Lung (tissue), 12 donors: ENCODE data around the gene DECR2. TPM values are rescaled to one million over a fixed set of nuclear protein-coding genes. Genes with fewer than 3 reads are reported as not detected.

Source experiments
- ATAC-seq: fragments of 200-7000 bp; cut with Tn5 transposase; one replicate; pipeline ENCODE4 v1.9.1; 2020; ENCODE audit warnings: moderate number of reproducible peaks; ENCODE audit not compliant: insufficient read depth, low FRiP score
- DNase-seq, 3 donors: peaks; one replicate each; pipeline ENCODE4 v3.0.0-alpha.2; 2013 to 2017
- H3K27ac ChIP-seq, 2 donors: one replicate each; pipeline ENCODE4 v1.5.1; 2013; ENCODE audit warnings: mild to moderate bottlenecking in 2 of 2, moderate library complexity in 2 of 2, control low read depth in 1 of 2, inconsistent platforms in 1 of 2, low read depth in 1 of 2, low read length in 1 of 2
- H3K27me3 ChIP-seq, 3 donors: one replicate each; pipeline ENCODE4 v1.5.1; 2013; ENCODE audit warnings: low read length in 2 of 3; ENCODE audit not compliant: control insufficient read depth in 3 of 3, insufficient read depth in 3 of 3
- H3K36me3 ChIP-seq, 4 donors: one replicate each; pipeline ENCODE4 v1.5.1; 2013; ENCODE audit warnings: low read length in 4 of 4, mild to moderate bottlenecking in 1 of 4, moderate library complexity in 1 of 4; ENCODE audit not compliant: control insufficient read depth in 4 of 4, insufficient read depth in 4 of 4
- H3K4me1 ChIP-seq, 5 donors: one replicate each; pipeline ENCODE4 v1.5.1; 2013; ENCODE audit warnings: low read length in 5 of 5, mild to moderate bottlenecking in 2 of 5, moderate library complexity in 1 of 5; ENCODE audit not compliant: control insufficient read depth in 5 of 5, insufficient read depth in 5 of 5
- H3K4me3 ChIP-seq: one replicate; pipeline ENCODE4 v1.5.1; 2013; ENCODE audit warnings: mild to moderate bottlenecking, control low read depth, moderate library complexity
- H3K9ac ChIP-seq, 2 donors: one replicate each; pipeline ENCODE4 v1.5.1; 2013; ENCODE audit warnings: low read length in 2 of 2, control low read depth in 1 of 2; ENCODE audit not compliant: insufficient read depth in 1 of 2
- H3K9me3 ChIP-seq, 4 donors: one replicate each; pipeline ENCODE4 v1.5.1; 2013; ENCODE audit warnings: low read length in 3 of 4, mild to moderate bottlenecking in 1 of 4, moderate library complexity in 1 of 4; ENCODE audit not compliant: control insufficient read depth in 4 of 4, insufficient read depth in 3 of 4
- CTCF ChIP-seq: IDR thresholded peaks from 2 replicates; pipeline ENCODE4 v1.5.1; 2012; ENCODE audit warnings: mild to moderate bottlenecking; ENCODE audit errors: control extremely low read depth, extremely low read depth
- WGBS, 2 donors: extraction: QIAGEN DNeasy Blood & Tissue Kit; methylation state at CpG; one replicate each; pipeline ENCODE4 v1.1.7; 2013; 5-methylcytosine and 5-hydroxymethylcytosine counted together
- polyA plus RNA-seq, 2 donors: library from polyadenylated mRNA; stranded (reverse); fragments of 200-250 nt; gene quantifications; one replicate each; pipeline ENCODE4 v1.2.1, GENCODE V29; 2013
- total RNA-seq, 2 donors: library from RNA; depleted of rRNA in 1 of 2; stranded (reverse); fragments of >200 nt in 1 of 2; gene quantifications; one replicate each; pipeline ENCODE4 v1.2.1, GENCODE V29; 2014 to 2021
- donor health status: control.
- donor health status: control.
- donor health status: Bipolar disorder and iron deficiency.
- donor health status: healthy.
- donor health status: DM: yes; HTN: yes; CAD: no.

Gene DECR2
- total and polyA plus RNA-seq, 4 donors: 5.2 to 18.3 (median 15.7) TPM

DNA sequence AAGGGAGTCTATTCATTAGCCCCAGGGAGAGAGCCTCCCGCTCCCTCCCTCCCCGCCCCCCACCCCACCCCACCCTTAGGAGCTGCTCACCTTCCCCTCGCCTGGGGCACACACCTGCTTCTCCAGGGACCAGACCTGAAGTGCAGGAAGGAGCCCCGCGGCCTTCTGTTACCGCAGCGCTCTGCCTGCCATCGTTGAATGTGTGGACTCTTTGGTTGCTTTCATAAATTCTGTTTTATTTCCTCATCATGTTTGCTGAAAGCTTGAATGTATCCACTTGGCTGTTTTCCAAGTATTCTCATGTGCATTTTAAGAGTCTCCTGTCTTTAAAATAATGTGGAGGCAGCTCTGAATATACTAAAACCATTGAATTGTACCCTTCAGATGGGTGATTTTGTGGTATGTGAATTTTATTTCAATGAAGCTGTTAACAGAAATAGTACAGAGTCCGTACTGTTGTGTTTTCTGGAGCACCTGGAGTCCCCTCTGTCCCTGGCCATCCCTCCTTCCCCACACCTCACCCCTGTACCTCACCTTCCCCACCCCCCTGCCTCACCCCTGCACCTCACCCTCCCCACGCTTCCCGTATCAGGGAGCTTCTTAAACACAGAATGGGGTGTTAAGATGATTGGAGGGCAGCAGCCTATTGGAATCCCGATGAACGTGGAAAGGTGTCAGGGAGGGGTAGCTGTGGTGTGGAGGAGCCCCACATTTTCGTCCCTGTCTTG lies 49.3 kb downstream of the DECR2 start:
- H3K9ac ChIP-seq: no peak overlapping the region
- no peak overlapping the region for H3K4me3 ChIP-seq
- TF ChIP-seq CTCF: no peak
- H3K9me3 ChIP-seq: no peaks in the 10 kb centered on the region
- peaks cover 0 to 4% (median 0%) of the 10 kb centered on the region in 5 donors for H3K4me1 ChIP-seq
- 66 to 67% methylated on average over 14 of the region's 14 CpGs for WGBS, 2 donors
- no peak overlapping the region for H3K27ac ChIP-seq
- no peaks in the 10 kb centered on the region for H3K36me3 ChIP-seq
- ATAC-seq (no peak), DNase-seq (peak; percentile 31 to 64 (median 44))
- no peaks in the 10 kb centered on the region for H3K27me3 ChIP-seq

DNA sequence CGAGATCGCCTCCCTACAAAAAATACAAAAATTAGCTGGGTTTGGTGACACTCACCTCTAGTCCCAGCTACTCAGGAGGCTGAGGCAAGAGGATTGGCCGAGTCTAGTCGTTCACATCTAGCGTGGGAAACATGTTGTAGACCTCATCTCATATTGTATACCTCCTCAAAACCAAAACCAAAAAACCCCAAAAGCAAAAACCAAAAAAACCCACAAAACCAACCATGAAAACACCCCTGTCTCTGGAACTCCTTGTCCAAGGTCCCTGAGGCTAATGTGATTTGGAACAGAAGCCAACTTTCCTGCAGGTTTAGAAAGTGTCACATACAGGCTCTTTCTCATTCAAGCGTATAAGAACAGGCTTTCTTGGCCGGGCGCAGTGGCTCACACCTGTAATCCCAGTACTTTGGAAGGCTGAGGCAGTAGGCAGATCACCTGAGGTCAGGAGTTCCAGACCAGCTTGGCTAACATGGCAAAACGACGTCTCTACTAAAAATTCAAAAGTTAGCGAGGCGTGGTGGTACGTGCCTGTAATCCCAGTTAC lies 52.8 kb downstream of the DECR2 start:
- no peaks in the 10 kb centered on the region for H3K9me3 ChIP-seq
- H3K27ac ChIP-seq: no peak overlapping the region
- ATAC-seq (no peak), DNase-seq (no peak)
- H3K9ac ChIP-seq: no peak overlapping the region
- WGBS, 2 donors: 93 to 94% methylated on average over 13 of the region's 13 CpGs
- H3K27me3 ChIP-seq: no peaks in the 10 kb centered on the region
- no peak overlapping the region for H3K4me3 ChIP-seq
- no peak for TF ChIP-seq CTCF
- no peaks in the 10 kb centered on the region for H3K36me3 ChIP-seq
- peaks cover 0 to 18% (median 4%) of the 10 kb centered on the region in 5 donors for H3K4me1 ChIP-seq

DNA sequence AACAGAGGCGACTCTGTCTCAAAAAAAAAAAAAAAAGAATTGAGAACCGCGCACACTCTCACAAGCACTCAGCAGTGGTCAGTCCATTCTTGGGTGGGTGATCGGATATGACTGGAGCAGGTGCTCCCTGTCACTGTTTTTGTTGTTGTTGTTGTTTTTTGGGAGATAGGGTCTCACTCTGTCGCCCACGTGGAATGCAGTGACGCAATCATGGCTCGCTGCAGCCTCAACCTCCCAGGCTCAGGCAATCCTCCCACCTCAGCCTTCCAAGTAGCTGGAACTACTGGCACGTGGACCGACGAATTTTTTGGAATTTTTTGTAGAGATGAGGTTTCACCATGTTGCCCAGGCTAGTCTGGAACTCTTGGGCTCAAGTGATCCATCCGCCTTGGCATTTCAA lies 53.8 kb downstream of the DECR2 start:
- Histone ChIP-seq H3K36me3 (no peaks in the 10 kb centered on the region), H3K4me3 (no peak overlapping the region), H3K27me3 (no peaks in the 10 kb centered on the region), H3K27ac (no peak overlapping the region), H3K9ac (no peak overlapping the region), H3K9me3 (no peaks in the 10 kb centered on the region), H3K4me1 (peaks cover 0 to 18% (median 4%) of the 10 kb centered on the region in 5 donors)
- ATAC-seq (no peak), DNase-seq (no peak)
- TF ChIP-seq CTCF: no peak
- WGBS, 2 donors: 91 to 95% methylated on average over 12 of the region's 12 CpGs
